Stomach (tissue), 4 donors: Measurements from ENCODE around the gene MAP7.

Experiments used
- EP300 ChIP-seq: sonication (generic); formaldehyde crosslinking; IDR thresholded peaks from one replicate; pipeline ENCODE4 v1.6.1; 2017; ENCODE audit warnings: antibody characterized with exemption
- POLR2A ChIP-seq, 4 donors: fragments of 450-650 bp; IDR thresholded peaks; one replicate each; pipeline ENCODE4 v1.6.1; 2016; ENCODE audit warnings: antibody characterized with exemption in 4 of 4, control low read depth in 2 of 4, mild to moderate bottlenecking in 1 of 4, moderate library complexity in 1 of 4
- TF ChIP-seq, protein P1 (sequence below), 7 experiments: fragments of 450-650 bp in 4 of 7; fragments of 200-600 bp in 3 of 7; sonication (generic) in 3 of 7; IDR thresholded peaks; one replicate each; pipeline ENCODE4 v1.5.1; 2016 to 2019; ENCODE audit warnings: antibody characterized with exemption in 7 of 7, control low read depth in 2 of 7, mild to moderate bottlenecking in 1 of 7

GRCh38 chr6:136528477-136528876 lies 21.7 kb downstream of the MAP7 start:
- TF ChIP-seq, protein P1, sequence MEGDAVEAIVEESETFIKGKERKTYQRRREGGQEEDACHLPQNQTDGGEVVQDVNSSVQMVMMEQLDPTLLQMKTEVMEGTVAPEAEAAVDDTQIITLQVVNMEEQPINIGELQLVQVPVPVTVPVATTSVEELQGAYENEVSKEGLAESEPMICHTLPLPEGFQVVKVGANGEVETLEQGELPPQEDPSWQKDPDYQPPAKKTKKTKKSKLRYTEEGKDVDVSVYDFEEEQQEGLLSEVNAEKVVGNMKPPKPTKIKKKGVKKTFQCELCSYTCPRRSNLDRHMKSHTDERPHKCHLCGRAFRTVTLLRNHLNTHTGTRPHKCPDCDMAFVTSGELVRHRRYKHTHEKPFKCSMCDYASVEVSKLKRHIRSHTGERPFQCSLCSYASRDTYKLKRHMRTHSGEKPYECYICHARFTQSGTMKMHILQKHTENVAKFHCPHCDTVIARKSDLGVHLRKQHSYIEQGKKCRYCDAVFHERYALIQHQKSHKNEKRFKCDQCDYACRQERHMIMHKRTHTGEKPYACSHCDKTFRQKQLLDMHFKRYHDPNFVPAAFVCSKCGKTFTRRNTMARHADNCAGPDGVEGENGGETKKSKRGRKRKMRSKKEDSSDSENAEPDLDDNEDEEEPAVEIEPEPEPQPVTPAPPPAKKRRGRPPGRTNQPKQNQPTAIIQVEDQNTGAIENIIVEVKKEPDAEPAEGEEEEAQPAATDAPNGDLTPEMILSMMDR (IDR thresholded peaks at IDR 0.05), result no peak
- TF ChIP-seq POLR2A (IDR thresholded peaks at IDR 0.05) (no peak), EP300 (no peak)
